NCI-H2171 (cell line): ENCODE measurements around the gene NRP2.

Experiments
- DNase-seq: peaks from one replicate; lab custom pipeline; 2025; lab: John Stamatoyannopoulos, UW

Gene NRP2

GRCh38 chr2:205660521-205661124, 21.7 kb upstream of the NRP2 start:
- no peak for DNase-seq

- DNase-seq = no peak
These were observed 21.0 kb upstream of the NRP2 start for GRCh38 chr2:205661281-205661680.

DNA sequence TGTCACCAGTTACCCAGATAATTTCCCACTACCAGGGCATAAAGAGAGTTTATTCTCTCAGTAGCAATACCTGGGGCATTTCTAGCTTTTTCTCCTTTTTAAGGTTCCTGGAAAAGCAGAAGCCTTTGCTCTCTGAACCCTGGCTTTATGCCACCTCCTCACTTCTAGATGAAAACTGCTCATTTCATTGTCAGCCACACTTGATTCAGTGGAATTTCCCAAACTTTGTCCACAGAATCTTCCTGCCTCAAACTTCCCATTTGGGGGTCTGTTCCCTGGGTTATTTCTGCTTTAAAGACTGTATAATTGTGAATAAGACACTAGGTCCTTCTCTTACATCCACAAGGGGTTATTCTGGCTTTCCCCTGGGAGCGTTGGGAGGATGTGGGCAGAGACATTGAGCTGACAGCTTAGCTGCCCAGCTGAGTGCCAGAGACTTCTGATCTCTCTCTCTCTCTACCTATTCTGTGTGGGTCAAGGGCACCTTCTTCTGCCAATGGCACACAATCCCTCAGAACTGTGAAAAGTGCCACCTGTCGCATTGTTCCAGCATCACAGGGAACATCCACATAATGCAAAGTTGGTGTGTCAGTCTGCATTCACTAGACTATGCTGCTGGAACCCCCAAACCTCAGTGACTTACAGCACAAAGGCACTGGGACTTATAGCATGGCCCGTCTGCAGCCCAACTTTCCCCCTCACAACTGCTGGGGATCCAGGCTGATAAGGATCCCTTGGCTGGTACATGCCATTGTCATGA, 19.9 kb upstream of the NRP2 start:
- no peak for DNase-seq

- no peak for DNase-seq
These were observed 16.5 kb upstream of the NRP2 start for GRCh38 chr2:205665791-205666190.

GRCh38 chr2:205670292-205670691, 12.0 kb upstream of the NRP2 start:
- DNase-seq = no peak

DNA sequence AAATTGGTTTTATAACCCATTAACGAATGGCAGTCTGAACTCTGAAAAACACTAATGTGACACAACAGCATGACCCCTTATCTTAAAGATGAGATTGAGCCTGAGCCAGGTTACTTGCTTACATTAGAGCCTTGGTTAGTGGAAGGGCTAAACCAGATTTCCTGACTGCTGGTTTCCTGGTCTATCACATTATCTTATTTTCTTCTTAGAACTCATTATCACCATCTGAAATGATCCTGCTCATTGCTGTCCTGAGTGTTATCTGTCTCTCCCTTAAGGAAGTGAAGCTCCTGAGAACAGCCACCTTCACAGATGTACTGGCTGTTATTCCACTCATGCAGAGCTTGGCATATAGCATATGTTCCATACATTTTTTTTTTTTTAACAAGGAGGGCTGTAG, 9.0 kb upstream of the NRP2 start:
- peak; percentile 39 for DNase-seq

DNA sequence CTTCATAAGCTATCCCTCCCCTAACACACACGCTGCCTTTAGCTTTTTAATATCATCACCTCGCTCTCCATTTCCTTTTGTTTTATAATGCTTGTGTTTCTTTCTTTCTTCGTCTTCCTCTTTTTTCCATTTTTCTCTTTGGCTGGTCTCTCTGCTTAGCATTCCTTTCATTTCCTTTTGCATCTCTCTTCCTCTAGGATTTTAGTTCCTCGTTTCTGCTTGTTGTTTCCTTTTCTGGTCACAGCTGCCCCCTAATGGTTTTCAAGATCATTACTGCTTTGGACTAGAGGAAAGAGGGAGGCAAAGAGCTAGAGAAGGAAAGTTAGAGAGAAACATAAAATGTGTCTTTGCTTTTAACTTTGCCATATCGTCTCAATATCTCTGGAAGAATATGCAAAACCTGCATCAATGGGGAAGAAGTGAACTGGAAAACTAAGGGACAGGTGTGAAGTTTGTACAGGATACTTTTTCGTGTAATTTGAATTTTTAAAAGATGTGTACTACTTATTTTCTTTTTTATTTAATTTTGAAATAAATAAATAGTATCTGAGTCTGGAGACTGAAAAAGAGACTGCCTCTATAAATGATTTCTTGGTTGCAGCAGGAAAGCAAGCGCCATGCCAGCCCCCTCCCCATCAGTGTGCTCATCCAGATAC, 6.3 kb upstream of the NRP2 start:
- DNase-seq = peak; percentile 40

DNA sequence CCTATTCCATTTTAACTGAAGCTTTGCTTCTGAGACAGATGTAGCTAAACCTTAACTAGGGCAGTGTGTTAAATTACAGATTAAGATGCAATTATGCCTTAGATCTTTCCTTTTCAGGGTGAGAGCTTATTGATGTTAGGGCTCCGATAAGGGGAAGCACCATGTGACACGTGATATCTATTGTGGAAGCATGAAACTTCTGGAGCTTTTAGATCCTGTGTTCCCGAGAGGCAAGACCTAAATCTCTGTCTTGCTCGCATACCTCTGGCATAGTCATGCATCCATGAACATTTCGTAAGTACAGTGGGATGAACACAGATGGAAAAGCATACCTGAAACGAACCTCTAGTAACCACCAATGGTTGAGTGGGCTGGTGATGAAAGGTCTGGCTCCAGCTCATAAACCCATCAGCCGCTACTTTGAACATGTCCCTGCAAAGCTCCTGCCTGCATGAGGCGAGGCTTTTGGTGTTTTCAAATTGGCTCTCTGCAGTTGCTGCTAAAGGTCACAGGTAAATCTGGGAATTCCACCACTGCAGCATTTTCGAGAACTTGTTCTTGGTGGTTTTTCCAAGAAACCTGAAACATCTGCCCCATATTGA, 3.7 kb upstream of the NRP2 start:
- DNase-seq = no peak

DNA sequence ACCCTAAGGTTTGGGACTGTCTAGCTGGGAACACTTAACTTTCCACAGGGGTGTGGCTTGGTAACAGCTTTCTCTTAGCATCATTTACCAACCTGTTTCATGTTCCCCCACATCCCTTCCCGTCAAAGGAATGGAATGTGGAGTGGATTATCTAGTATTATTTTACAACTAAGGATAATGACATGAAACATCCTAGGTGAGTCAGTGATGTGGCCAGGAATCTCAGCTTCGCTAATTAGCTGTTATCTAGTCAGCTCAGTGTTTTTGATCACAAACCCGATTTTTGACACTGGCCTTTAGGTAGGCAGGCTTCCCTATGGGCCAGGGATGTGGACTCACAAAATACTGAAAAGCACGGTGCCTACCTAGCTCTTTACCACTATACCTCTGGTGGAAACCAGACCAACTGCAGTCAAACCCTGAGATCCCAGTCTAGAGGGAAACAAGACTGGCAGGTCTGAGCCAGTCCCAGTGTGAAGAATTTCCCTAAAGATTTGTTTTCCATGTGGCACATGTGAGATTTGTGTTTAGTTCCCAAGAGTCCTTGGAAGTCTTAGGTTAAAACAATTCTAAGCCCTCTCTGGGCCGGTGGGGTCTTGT, 2.8 kb upstream of the NRP2 start:
- DNase-seq = no peak

DNA sequence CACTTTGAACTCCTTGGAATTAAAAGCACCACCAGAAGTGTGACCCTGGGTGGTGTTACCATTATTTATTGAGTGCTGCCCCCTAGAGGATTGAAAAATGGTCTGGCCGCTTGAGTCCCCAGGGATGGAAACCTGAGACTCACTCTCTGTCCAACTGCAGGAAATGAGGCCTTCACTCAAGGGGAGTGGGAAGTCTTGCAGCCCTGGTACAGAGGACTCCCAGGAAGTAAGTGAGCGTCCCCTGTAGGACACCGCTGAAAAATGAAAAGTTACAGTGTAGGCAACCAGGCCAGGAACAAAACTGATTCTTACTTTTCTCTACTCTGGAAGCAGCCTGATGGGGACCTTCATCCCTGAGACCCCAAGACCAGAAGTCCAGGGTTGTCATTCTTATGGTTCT, 2.2 kb upstream of the NRP2 start:
- DNase-seq = peak; percentile 75

GRCh38 chr2:205680903-205681302, 1.4 kb upstream of the NRP2 start:
- DNase-seq = no peak

DNA sequence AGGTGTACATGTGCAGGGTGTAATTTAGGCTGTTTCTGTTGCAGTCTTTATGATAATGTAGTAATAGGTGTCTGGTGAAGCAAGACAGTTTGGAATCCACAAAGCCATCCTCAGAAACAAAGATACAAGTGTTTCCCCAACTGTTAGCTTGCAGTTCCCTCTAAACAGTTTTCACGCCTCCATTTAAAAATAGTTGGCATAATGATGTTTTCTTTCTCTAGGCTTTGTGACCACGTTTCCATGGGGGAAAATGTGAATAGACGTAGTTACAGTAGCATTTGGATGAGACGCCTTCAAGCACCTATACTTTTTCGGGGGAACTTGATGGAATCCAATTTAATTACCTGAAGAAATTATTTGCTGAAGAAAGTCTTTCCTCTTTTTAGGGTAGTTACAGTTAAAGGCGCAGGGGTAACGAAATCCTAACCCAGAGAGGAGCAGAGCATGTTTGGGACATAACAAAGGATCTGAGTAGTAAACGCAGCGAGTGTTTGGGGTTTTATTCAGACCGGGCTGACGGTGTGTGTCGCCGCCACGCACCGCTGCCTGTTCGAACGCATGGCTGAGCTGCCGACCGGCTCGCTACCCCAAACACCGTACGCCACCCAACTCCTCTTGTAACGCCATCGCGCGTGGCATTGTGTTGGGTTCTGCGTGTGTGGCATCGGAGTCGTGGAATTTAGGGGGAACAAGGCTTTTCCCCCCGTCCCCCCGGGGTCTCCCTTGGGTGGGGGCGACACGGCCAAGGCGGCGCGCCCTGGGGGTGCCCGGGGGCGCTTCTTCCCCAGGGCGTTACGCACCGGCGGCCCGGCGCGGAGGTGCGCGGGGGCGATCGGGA, 681 bp upstream of the NRP2 start:
- DNase-seq = peak; percentile 46

GRCh38 chr2:205682971-205683501, 735 bp downstream of the NRP2 start:
- DNase-seq = no peak

- DNase-seq = no peak
These were observed 1.4 kb downstream of the NRP2 start for GRCh38 chr2:205683502-205684367.

DNA sequence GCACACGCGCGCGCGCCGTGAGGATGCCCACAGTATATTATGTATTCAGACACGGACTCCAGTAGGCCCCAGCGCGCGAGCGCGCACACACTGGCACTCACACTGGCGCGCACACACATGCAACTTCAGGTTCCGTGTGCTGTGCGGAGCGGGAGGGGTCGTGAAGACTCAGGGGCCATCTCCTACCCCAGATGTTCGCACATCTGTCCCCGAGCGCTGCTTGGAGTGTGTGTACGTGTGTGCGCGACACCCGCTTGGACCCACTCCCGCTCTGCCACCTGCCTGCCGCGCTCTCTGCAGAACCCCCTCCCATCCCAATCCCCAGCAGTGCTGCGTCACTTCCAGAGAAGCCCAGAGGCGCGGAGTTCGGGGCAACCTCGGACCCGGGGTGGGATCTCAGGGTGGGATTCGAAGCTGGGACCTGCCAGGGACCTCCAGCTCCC, 2.6 kb downstream of the NRP2 start:
- peak; percentile 82 for DNase-seq

DNA sequence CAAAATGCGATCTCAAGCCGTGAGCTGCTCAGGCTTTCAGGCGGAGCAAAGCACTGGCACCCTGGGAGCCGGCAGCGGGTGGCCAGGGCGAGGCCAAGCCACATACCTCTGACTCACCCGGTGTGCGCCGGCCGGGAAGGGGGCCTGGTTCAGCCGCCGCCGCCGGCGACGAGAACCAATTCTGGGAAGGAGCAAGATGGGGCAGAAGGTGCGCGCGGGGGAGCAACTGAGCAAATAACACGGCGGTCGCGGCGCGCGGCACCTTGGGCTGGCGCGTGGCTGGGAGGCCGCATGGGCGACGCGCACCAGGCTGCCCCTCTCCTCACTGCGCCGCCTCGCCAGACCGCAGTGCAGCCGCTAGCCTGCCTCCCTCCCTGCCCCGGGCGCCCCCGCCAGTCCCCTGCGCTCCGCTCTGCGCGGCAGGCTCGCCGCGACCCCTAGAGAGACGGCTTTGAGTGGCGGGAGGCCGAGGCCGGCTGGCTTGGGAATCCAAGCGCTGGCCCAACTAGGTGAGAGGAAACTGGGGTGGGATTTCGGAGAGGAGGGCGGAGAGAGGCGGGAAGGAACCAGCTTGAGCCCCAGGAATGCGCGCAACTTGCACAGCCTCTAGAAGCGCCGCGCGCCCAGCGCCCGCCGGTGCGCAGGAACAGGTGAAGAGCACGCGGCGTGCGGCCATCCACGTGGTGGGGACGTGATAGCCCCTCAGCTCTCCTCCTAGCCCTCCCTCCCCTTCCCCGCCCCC, 3.2 kb downstream of the NRP2 start:
- peak; percentile 64 for DNase-seq

DNA sequence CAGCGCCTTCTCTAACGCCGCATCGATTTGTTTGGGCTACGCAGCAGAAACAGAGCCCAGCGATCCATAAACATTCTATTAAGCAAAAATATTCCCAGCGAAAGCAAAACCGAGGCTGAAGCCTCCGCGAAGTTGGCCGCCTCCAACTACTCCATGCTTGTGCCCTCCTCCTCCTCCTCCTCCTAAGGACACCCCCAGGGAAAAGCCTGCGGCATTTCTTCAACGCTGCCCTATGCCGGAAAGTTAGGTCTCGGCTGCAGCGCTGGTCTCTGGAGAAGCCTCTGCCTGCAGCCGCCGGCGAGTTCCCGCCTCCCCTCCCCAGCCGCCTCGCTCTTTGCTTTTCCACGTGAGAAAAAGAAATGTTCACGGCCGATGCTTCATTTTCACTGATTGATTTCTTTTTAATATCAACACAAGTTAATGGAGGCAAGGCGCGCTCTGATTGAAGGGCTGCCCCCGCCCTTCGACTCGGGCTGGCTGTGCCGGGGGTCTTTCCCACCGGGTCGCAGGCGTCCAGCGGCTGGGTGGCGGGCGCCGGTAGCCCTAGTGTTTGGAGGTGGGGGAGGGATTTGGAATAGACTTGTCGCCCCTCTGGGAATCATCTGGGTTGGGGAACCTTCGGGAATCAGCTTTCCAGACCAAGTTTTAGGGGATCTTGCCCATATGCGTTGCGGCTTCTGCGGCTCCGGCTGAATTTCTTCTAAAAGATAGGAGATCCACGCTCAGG, 3.9 kb downstream of the NRP2 start:
- DNase-seq = peak; percentile 57

- peak; percentile 89 for DNase-seq
These were observed 4.7 kb downstream of the NRP2 start for GRCh38 chr2:205686783-205687640.
